NB4 (cell line): ENCODE measurements around the gene TPM2.
A peak's percentile ranks its signal among the peaks of the same experiment; 100 is the strongest.

Source experiments
- DNase-seq: peaks from one replicate; pipeline ENCODE4 v3.0.0; 2010; ENCODE audit warnings: low read depth
- H3K4me3 ChIP-seq: one replicate; pipeline ENCODE4 v1.5.1; 2011; ENCODE audit warnings: mild to moderate bottlenecking, low read depth, low read length, moderate library complexity
- MYC ChIP-seq: IDR thresholded peaks from 2 replicates; pipeline ENCODE4 v1.6.1; 2011; ENCODE audit warnings: low read depth, low read length
- POLR2A ChIP-seq: IDR thresholded peaks from 2 replicates; pipeline ENCODE4 v1.6.1; 2011; ENCODE audit warnings: mild to moderate bottlenecking; ENCODE audit not compliant: insufficient read length; ENCODE audit errors: extremely low read depth
- TF ChIP-seq, protein P1 (sequence below): IDR thresholded peaks from one replicate; pipeline ENCODE4 v1.5.1; 2012; ENCODE audit warnings: low read depth, low read length
- TF ChIP-seq, protein P2 (sequence below): IDR thresholded peaks from 2 replicates; pipeline ENCODE4 v1.6.1; 2011; ENCODE audit warnings: low read depth, low read length

Gene TPM2

DNA sequence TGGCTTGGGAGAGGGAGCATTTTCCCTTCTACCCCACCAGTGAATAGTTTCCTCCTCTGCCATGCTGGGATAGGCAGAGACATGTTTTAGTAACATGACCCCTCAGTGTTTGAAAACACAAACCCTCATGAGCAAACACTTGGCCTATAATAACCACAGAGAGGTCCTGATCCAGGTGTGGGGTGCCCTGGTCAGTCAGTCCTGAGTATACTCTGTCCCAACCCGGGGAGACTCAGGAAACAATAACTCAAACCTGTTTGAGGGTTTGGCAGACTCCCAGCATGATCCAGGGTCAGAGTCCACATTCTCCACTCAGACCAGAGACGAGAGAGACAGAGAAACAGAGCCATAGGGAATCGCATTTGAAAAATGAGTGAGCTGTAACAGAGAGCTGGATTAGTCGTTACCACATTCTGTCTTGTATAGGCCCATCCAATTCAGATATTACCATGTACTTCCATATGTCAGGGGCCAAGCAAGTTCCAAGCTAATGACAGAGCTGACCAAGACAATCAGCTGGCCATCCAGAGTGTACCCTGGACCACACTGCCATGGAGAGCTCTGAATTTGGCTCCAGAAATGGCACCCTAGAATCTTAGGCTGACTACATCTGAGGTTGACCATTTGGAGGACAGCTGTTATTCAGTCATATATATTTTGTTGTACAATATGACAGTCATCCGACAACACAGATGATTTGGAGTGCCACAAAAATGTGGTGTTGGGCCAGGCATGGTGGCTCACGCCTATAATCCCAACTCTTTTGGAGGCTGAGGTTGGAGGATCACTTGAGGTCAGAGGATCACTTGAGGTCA, 20.2 kb downstream of the TPM2 start:
- no peak overlapping the region for H3K4me3 ChIP-seq
- DNase-seq, result no peak
- TF ChIP-seq, protein P1, sequence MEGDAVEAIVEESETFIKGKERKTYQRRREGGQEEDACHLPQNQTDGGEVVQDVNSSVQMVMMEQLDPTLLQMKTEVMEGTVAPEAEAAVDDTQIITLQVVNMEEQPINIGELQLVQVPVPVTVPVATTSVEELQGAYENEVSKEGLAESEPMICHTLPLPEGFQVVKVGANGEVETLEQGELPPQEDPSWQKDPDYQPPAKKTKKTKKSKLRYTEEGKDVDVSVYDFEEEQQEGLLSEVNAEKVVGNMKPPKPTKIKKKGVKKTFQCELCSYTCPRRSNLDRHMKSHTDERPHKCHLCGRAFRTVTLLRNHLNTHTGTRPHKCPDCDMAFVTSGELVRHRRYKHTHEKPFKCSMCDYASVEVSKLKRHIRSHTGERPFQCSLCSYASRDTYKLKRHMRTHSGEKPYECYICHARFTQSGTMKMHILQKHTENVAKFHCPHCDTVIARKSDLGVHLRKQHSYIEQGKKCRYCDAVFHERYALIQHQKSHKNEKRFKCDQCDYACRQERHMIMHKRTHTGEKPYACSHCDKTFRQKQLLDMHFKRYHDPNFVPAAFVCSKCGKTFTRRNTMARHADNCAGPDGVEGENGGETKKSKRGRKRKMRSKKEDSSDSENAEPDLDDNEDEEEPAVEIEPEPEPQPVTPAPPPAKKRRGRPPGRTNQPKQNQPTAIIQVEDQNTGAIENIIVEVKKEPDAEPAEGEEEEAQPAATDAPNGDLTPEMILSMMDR, result no peak
- TF ChIP-seq POLR2A, result no peak

DNA sequence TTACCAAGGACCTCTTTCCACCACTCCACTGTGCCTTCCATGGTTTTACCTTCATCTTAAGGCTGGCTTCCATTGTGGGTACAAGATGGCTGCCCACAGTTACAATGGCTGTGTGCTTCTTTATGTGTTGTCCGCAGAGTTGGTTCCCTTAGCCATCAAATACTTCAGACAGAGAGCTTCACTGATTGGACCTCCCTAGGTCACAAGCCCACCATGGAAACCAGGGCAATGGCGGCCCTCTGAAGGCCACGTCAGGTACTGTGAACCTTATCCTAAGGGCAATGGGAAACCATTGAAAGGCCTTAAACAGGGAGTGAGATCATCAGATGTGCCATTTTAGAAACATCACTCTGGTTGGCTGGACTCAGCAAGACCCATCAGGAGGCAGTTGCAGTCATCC, 21.8 kb downstream of the TPM2 start:
- TF ChIP-seq POLR2A (no peak), MYC (no peak)
- TF ChIP-seq, protein P1, result no peak
- TF ChIP-seq, protein P2, sequence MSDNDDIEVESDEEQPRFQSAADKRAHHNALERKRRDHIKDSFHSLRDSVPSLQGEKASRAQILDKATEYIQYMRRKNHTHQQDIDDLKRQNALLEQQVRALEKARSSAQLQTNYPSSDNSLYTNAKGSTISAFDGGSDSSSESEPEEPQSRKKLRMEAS, result no peak
- DNase-seq, result no peak

DNA sequence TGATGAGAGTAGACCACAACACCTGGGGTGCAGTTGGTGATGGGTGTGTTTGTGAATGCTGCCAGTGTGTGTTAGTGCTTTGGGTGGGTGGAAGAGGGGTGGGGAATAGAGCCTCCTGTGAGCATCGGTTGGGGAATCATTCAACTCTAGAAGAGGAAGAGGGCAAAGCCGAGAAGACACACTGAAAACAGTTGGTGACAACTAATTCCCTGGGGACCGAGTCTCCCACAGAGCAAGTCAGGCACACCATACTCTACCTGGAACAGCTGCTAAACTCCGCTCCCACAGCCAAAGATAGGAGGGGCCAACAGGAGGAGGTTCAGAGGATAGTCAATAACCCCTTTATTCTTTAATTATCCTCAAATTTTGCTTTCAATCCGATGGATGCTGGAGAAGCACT, 23.2 kb downstream of the TPM2 start:
- H3K4me3 ChIP-seq, result no peak overlapping the region
- TF ChIP-seq, protein P1, result no peak
- TF ChIP-seq POLR2A, result no peak
- TF ChIP-seq MYC, result no peak
- TF ChIP-seq, protein P2, result no peak

More for the DNA sequence above, 21.8 kb downstream of the TPM2 start:
- no peak overlapping the region for H3K4me3 ChIP-seq

DNA sequence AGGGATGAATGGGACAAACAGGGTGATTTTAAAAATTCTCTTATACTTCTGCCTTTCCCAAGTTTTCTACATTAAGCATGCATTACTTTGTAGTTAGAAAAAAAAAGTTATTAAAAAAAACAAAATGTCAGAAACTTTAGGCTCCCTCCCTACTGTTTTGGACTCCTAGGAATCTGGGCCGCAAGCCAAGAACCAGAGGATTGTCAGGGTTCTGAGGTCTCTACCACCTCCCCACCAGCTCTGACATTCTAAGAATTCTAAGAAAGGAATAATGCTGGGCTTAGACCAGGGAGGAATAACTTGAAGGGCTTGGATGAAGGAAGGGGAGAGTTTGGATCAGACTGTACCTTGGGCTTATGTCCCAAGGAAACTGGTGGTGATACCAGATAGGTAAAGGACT, 23.7 kb downstream of the TPM2 start:
- TF ChIP-seq MYC (no peak), POLR2A (no peak)
- TF ChIP-seq, protein P1, result no peak
- TF ChIP-seq, protein P2, result no peak
- no peak for DNase-seq
- no peak overlapping the region for H3K4me3 ChIP-seq

More for the DNA sequence above, 23.2 kb downstream of the TPM2 start:
- DNase-seq, result no peak

DNA sequence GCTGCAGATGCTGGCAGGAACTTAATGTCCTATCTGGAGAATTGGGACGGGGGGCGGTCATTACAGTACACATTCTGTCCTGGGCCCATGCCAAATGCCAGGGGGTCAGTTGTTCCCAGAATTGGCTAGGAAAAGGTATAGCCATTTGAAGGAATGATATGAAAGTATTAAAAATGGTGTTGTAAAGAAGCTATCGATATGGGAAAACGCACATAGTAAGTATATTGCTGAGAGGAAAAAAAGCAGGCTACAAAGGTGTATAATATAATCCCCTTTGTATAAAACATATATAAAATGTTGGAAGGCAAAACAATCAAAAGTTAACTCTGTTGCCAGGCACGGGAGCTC, 24.3 kb downstream of the TPM2 start:
- no peak for DNase-seq
- H3K4me3 ChIP-seq, result peak overlapping the region; percentile 54
- TF ChIP-seq POLR2A (no peak), MYC (no peak)
- TF ChIP-seq, protein P2, result no peak
- TF ChIP-seq, protein P1, result no peak
